ENCODE results near the gene NR2C2AP. TPM values are rescaled to one million over a fixed set of nuclear protein-coding genes. Genes with fewer than 3 reads are reported as not detected.

The NR2C2AP gene
- total RNA-seq, 1 donor: 17.8 TPM

GRCh38 chr19:19234220-19234816 lies 31.1 kb upstream of the NR2C2AP start:
- no peak for DNase-seq (ENCODE audit: low read depth)
- TF ChIP-seq CTCF (IDR thresholded peaks at IDR 0.05; ENCODE audit: insufficient read depth, low read length): no peak
- no peak overlapping the region for H3K4me3 ChIP-seq (ENCODE audit: low read depth, low read length)

- no peak for DNase-seq (ENCODE audit: low read depth)
- TF ChIP-seq CTCF (IDR thresholded peaks at IDR 0.05; ENCODE audit: insufficient read depth, low read length): no peak
- no peak overlapping the region for H3K4me3 ChIP-seq (ENCODE audit: low read depth, low read length)
Observed at GRCh38 chr19:19232261-19232721, 29.1 kb upstream of the NR2C2AP start.

GRCh38 chr19:19230999-19231398 lies 27.8 kb upstream of the NR2C2AP start:
- H3K4me3 ChIP-seq (ENCODE audit: low read depth, low read length): no peak overlapping the region
- no peak for DNase-seq (ENCODE audit: low read depth)
- TF ChIP-seq CTCF (IDR thresholded peaks at IDR 0.05; ENCODE audit: insufficient read depth, low read length): no peak

- DNase-seq (ENCODE audit: low read depth): no peak
Observed at GRCh38 chr19:19229701-19230100, 26.5 kb upstream of the NR2C2AP start.

GRCh38 chr19:19227217-19227616 lies 24.0 kb upstream of the NR2C2AP start:
- H3K4me3 ChIP-seq (ENCODE audit: low read depth, low read length): no peak overlapping the region
- TF ChIP-seq CTCF (IDR thresholded peaks at IDR 0.05; ENCODE audit: insufficient read depth, low read length): no peak
- no peak for DNase-seq (ENCODE audit: low read depth)

More at GRCh38 chr19:19229701-19230100, 26.5 kb upstream of the NR2C2AP start:
- TF ChIP-seq CTCF (IDR thresholded peaks at IDR 0.05; ENCODE audit: insufficient read depth, low read length): no peak
- H3K4me3 ChIP-seq (ENCODE audit: low read depth, low read length): no peak overlapping the region

GRCh38 chr19:19226663-19227062 lies 23.4 kb upstream of the NR2C2AP start:
- DNase-seq (ENCODE audit: low read depth): no peak
- TF ChIP-seq CTCF (IDR thresholded peaks at IDR 0.05; ENCODE audit: insufficient read depth, low read length): no peak
- no peak overlapping the region for H3K4me3 ChIP-seq (ENCODE audit: low read depth, low read length)

- H3K4me3 ChIP-seq (ENCODE audit: low read depth, low read length): no peak overlapping the region
- no peak for TF ChIP-seq CTCF (IDR thresholded peaks at IDR 0.05; ENCODE audit: insufficient read depth, low read length)
- no peak for DNase-seq (ENCODE audit: low read depth)
Observed at GRCh38 chr19:19226204-19226603, 23.0 kb upstream of the NR2C2AP start.

Measured in fibroblast of the aortic adventitia (primary cell).